AG10803 (cell line): Measurements from ENCODE around the gene GTF3C1.

Experiments used
- DNase-seq: peaks from one replicate; pipeline ENCODE4 v3.0.0; 2010; ENCODE audit warnings: low read depth
- H3K4me3 ChIP-seq: 2 replicates; pipeline ENCODE4 v1.5.1; 2011; ENCODE audit warnings: mild to moderate bottlenecking, low read length, control low read depth
- CTCF ChIP-seq: conservative IDR thresholded peaks from 2 replicates; pipeline ENCODE4 v1.5.1; 2011; ENCODE audit warnings: mild to moderate bottlenecking, low read length, control low read depth, inconsistent platforms

GTF3C1 gene

GRCh38 chr16:27531826-27532800 lies 17.6 kb downstream of the GTF3C1 start:
- DNase-seq = no peak
- no peak overlapping the region for H3K4me3 ChIP-seq
- no peak for TF ChIP-seq CTCF

GRCh38 chr16:27531186-27531585 lies 18.5 kb downstream of the GTF3C1 start:
- no peak for DNase-seq
- no peak for TF ChIP-seq CTCF
- no peak overlapping the region for H3K4me3 ChIP-seq

- DNase-seq = peak; percentile 68
- TF ChIP-seq CTCF = no peak
- H3K4me3 ChIP-seq = no peak overlapping the region
Observed at GRCh38 chr16:27529962-27530361, 19.8 kb downstream of the GTF3C1 start.

GRCh38 chr16:27528294-27528693 lies 21.4 kb downstream of the GTF3C1 start:
- DNase-seq = no peak

GRCh38 chr16:27526180-27526579 lies 23.5 kb downstream of the GTF3C1 start:
- no peak for DNase-seq
- no peak overlapping the region for H3K4me3 ChIP-seq
- no peak for TF ChIP-seq CTCF

More at GRCh38 chr16:27528294-27528693, 21.4 kb downstream of the GTF3C1 start:
- H3K4me3 ChIP-seq = no peak overlapping the region
- TF ChIP-seq CTCF = no peak

GRCh38 chr16:27522173-27522707 lies 27.5 kb downstream of the GTF3C1 start:
- no peak for TF ChIP-seq CTCF
- no peak overlapping the region for H3K4me3 ChIP-seq
- no peak for DNase-seq
